ENCODE data around the gene CRYL1.

DNA sequence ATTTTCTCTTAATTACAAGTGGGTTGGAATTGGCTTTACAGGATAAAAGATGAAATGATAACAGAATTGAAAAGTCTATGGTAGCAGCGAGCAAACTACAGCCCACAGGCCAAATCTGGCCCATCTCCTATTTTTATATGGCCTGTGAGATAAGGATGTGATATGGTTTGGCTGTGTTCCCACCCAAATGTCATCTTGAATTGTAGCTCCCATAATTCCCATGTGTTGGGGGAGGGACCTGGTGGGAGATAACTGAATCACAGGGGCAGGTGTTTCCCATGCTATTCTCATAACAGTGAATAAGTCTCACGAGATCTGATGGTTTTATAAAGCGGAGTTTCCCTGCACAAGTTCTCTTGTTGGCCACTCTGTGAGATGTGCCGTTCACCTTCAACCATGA, 19.0 kb downstream of the CRYL1 start:
- TF ChIP-seq EZH2phosphoT487 (IDR thresholded peaks at IDR 0.05; ENCODE audit: borderline replicate concordance) (no peak), POLR2A (IDR thresholded peaks at IDR 0.05; ENCODE audit: borderline replicate concordance, extremely low read depth, insufficient read depth, insufficient read length) (no peak), EZH2 (IDR thresholded peaks at IDR 0.05) (no peak), SRF (IDR thresholded peaks at IDR 0.05; ENCODE audit: low read depth) (no peak)
- TF ChIP-seq, protein P1, sequence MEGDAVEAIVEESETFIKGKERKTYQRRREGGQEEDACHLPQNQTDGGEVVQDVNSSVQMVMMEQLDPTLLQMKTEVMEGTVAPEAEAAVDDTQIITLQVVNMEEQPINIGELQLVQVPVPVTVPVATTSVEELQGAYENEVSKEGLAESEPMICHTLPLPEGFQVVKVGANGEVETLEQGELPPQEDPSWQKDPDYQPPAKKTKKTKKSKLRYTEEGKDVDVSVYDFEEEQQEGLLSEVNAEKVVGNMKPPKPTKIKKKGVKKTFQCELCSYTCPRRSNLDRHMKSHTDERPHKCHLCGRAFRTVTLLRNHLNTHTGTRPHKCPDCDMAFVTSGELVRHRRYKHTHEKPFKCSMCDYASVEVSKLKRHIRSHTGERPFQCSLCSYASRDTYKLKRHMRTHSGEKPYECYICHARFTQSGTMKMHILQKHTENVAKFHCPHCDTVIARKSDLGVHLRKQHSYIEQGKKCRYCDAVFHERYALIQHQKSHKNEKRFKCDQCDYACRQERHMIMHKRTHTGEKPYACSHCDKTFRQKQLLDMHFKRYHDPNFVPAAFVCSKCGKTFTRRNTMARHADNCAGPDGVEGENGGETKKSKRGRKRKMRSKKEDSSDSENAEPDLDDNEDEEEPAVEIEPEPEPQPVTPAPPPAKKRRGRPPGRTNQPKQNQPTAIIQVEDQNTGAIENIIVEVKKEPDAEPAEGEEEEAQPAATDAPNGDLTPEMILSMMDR (IDR thresholded peaks at IDR 0.05 in 2 of 3, conservative IDR thresholded peaks at IDR 0.05 in 1 of 3; ENCODE audit: borderline replicate concordance in 1 of 3, insufficient read depth in 1 of 3, low read depth in 2 of 3, low read length in 2 of 3), result no peak

Measured in HCT116 (cell line).